Endothelial cell of umbilical vein (primary cell): Measurements from ENCODE around the gene CARD19. TPM values are rescaled to one million over a fixed set of nuclear protein-coding genes. Genes with fewer than 3 reads are reported as not detected.

ENCODE experiments used
- BruUV-seq: library from RNA; stranded (reverse); fragments of 400-500 nt; replicated peaks from 2 replicates; lab custom pipeline; 2021; lab: Mats Ljungman, UMichigan
- CTCF ChIA-PET: fragments of 300-600, 350-600 bp; sonication (Branson Sonifier 250); formaldehyde crosslinking; loops from one replicate; lab custom pipeline; 2021; ENCODE audit warnings: antibody characterized with exemption, inconsistent platforms; lab: Charles Lee
- POLR2A ChIA-PET: fragments of 300-600, 350-600 bp; sonication (Branson Sonifier 250); formaldehyde crosslinking; loops from one replicate; lab custom pipeline; 2021; ENCODE audit warnings: antibody characterized with exemption, inconsistent platforms; lab: Charles Lee
- DNase-seq: peaks from one replicate; pipeline ENCODE4 v3.0.0-alpha.2; 2011; ENCODE audit warnings: low read depth, low spot score
- FAIRE-seq: peaks from 2 replicates; lab custom pipeline; 2011; peaks lifted over from hg19 to GRCh38; lab: Jason Lieb, UNC
- H2AFZ ChIP-seq: 2 replicates; pipeline ENCODE4 v1.6.0; 2012; ENCODE audit warnings: low read depth, low read length, control low read depth, inconsistent platforms
- H3K27ac ChIP-seq: 2 replicates; pipeline ENCODE4 v1.5.1; 2011; ENCODE audit warnings: low read depth, mild to moderate bottlenecking, control low read depth, low read length, moderate library complexity; ENCODE audit not compliant: insufficient read depth
- H3K27me3 ChIP-seq, 2 experiments: 2 replicates each; pipeline versions ENCODE4 v1.6.0 to v1.6.1; 2011; ENCODE audit warnings: low read length in 2 of 2, mixed read lengths in 1 of 2; ENCODE audit not compliant: control insufficient read depth in 2 of 2, insufficient read depth in 2 of 2
- H3K36me3 ChIP-seq, 2 experiments: 2 replicates in 1 of 2; 3 replicates in 1 of 2; pipeline ENCODE4 v1.5.1; 2011; ENCODE audit warnings: low read length in 2 of 2, mild to moderate bottlenecking in 1 of 2, moderate library complexity in 1 of 2; ENCODE audit not compliant: control insufficient read depth in 2 of 2, insufficient read depth in 2 of 2; ENCODE audit errors: extremely low read depth in 1 of 2
- H3K4me1 ChIP-seq: 3 replicates; pipeline ENCODE4 v1.5.1; 2011; ENCODE audit warnings: mild to moderate bottlenecking, low read length; ENCODE audit not compliant: control insufficient read depth, insufficient read depth; ENCODE audit errors: extremely low read depth
- H3K4me2 ChIP-seq: 2 replicates; pipeline ENCODE4 v1.6.1; 2011; ENCODE audit warnings: low read length, control low read depth, mixed read lengths; ENCODE audit not compliant: insufficient read depth
- H3K4me3 ChIP-seq, 3 experiments: fragments of 200-600 bp in 1 of 3; sonication (generic), shearing (Covaris generic) in 1 of 3; replicated peaks in 1 of 3; 2 replicates each; pipeline ENCODE4 v1.5.1; 2011 to 2016; ENCODE audit warnings: control low read depth in 3 of 3, low read length in 3 of 3, mild to moderate bottlenecking in 2 of 3, inconsistent platforms in 1 of 3, low read depth in 1 of 3, moderate library complexity in 1 of 3; ENCODE audit not compliant: insufficient read depth in 1 of 3
- H3K79me2 ChIP-seq: 2 replicates; pipeline ENCODE4 v1.6.0; 2012; ENCODE audit warnings: low read length, inconsistent platforms; ENCODE audit not compliant: control insufficient read depth, insufficient read depth
- H3K9ac ChIP-seq: replicated peaks from 2 replicates; pipeline ENCODE3; 2011; ENCODE audit warnings: low read length, control low read depth; ENCODE audit not compliant: insufficient read depth; ENCODE audit errors: extremely low read depth
- H3K9me1 ChIP-seq: replicated peaks from 3 replicates; pipeline ENCODE4 v1.6.0; 2011; ENCODE audit warnings: mild to moderate bottlenecking, low read length; ENCODE audit not compliant: control insufficient read depth, insufficient read depth; ENCODE audit errors: extremely low read depth
- H3K9me3 ChIP-seq: replicated peaks from 2 replicates; pipeline ENCODE4 v1.5.1; 2012; ENCODE audit warnings: low read length, inconsistent platforms; ENCODE audit not compliant: control insufficient read depth, insufficient read depth
- H4K20me1 ChIP-seq: replicated peaks from 2 replicates; pipeline ENCODE3; 2011; ENCODE audit warnings: mild to moderate bottlenecking, low read length; ENCODE audit not compliant: control insufficient read depth, insufficient read depth; ENCODE audit errors: extremely low read depth
- EZH2 ChIP-seq: IDR thresholded peaks from 2 replicates; pipeline ENCODE4 v1.6.1; 2012; ENCODE audit warnings: borderline replicate concordance, low read depth, mild to moderate bottlenecking, moderate library complexity, low read length, inconsistent platforms; ENCODE audit not compliant: severe bottlenecking
- FOS ChIP-seq: IDR thresholded peaks from 2 replicates; pipeline ENCODE4 v1.6.1; 2011; ENCODE audit warnings: mild to moderate bottlenecking, low read length, moderate library complexity, borderline replicate concordance; ENCODE audit not compliant: insufficient read depth
- GATA2 ChIP-seq: IDR thresholded peaks from 2 replicates; pipeline ENCODE4 v1.7.0; 2011; ENCODE audit warnings: low read depth, mild to moderate bottlenecking, moderate library complexity, mixed read lengths, low read length; ENCODE audit not compliant: insufficient read length, insufficient read depth
- JUN ChIP-seq: IDR thresholded peaks from 2 replicates; pipeline ENCODE4 v1.6.1; 2011; ENCODE audit warnings: borderline replicate concordance, low read depth; ENCODE audit not compliant: insufficient read length, insufficient read depth
- MYC ChIP-seq: IDR thresholded peaks from one replicate; pipeline ENCODE4 v1.6.1; 2011; ENCODE audit warnings: mild to moderate bottlenecking, low read depth, low read length
- POLR2A ChIP-seq: IDR thresholded peaks from 2 replicates; pipeline ENCODE4 v1.6.1; 2012; ENCODE audit warnings: low read depth, mild to moderate bottlenecking, control low read depth, low read length
- POLR2AphosphoS5 ChIP-seq: IDR thresholded peaks from 2 replicates; pipeline ENCODE4 v1.6.1; 2012; ENCODE audit warnings: low read depth, mild to moderate bottlenecking, control low read depth, low read length, moderate library complexity; ENCODE audit not compliant: insufficient read depth
- dilution Hi-C: fragments of 300-500 bp; cut with MboI; formaldehyde crosslinking; loops from one replicate; pipeline ENCODE4 v1.15.0; 2019; ENCODE audit warnings: low sequenced_read_pairs; ENCODE audit not compliant: extremely low pct_ligation_motif_present
- intact Hi-C: fragments of 100-400 bp; cut with micrococcal nuclease; formaldehyde crosslinking; loops from one replicate; pipeline ENCODE4 v1.10.0; 2022
- polyA plus RNA-seq, 4 experiments: library from polyadenylated mRNA; depleted of rRNA in 3 of 4; stranded (reverse) in 3 of 4; unstranded in 1 of 4; fragments of >200 nt; gene quantifications; 2 replicates each; pipeline versions ENCODE4 v1.2.1 to v1.2.3, GENCODE V29; 2011 to 2012; ENCODE audit warnings: missing spikeins in 1 of 4
- total RNA-seq: library from RNA; stranded (reverse); gene quantifications from 2 replicates; pipeline ENCODE4 v1.2.3, GENCODE V29; 2021
- TF ChIP-seq, protein P1 (sequence below), 2 donors: IDR thresholded peaks; 1 replicate in 1 of 2; 2 replicates in 1 of 2; pipeline ENCODE4 v1.5.1; 2011; ENCODE audit warnings: low read length in 2 of 2, mild to moderate bottlenecking in 2 of 2, moderate library complexity in 2 of 2, control low read depth in 1 of 2, inconsistent platforms in 1 of 2, low read depth in 1 of 2; ENCODE audit not compliant: insufficient read depth in 1 of 2; ENCODE audit errors: extremely low read depth in 1 of 2
- TF ChIP-seq, protein P2 (sequence below): IDR thresholded peaks from 2 replicates; pipeline ENCODE4 v1.6.1; 2011; ENCODE audit not compliant: insufficient read depth, insufficient read length

The CARD19 gene
- total and polyA plus RNA-seq, 2 donors (not counting 3 experiments of a cell fraction or from before 2014, with no cell fraction given): 45.7 to 148 TPM

DNA sequence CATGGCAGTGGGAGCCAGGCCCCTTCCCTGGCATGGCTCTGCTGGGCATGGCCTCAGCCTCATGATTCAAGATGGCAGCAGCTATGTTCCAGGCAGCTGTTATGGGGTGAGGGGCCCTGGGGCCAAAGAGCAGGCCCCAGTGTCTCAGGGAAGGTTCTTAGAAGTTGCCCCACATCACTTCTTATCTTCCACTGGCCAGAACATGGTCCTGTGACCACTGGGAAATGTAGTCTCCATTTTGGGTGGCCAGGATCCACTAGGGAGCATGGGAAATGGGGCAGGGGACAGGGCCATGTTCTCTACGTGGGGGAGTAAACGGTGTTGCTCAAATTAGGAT is 19.3 kb upstream of the CARD19 start:
- Histone ChIP-seq H3K9me1 (no peaks in the 10 kb centered on the region), H2AFZ (no peak overlapping the region), H3K9me3 (no peaks in the 10 kb centered on the region), H4K20me1 (no peaks in the 10 kb centered on the region), H3K4me1 (no peaks in the 10 kb centered on the region), H3K4me2 (no peak overlapping the region), H3K27ac (no peak overlapping the region), H3K36me3 (no peaks in the 10 kb centered on the region), H3K4me3 (no peak overlapping the region), H3K79me2 (no peaks in the 10 kb centered on the region), H3K9ac (no peak overlapping the region), H3K27me3 (no peaks in the 10 kb centered on the region)
- TF ChIP-seq EZH2 (no peak), GATA2 (no peak), JUN (no peak), POLR2AphosphoS5 (no peak), FOS (no peak), MYC (no peak), POLR2A (no peak)
- TF ChIP-seq, protein P1, sequence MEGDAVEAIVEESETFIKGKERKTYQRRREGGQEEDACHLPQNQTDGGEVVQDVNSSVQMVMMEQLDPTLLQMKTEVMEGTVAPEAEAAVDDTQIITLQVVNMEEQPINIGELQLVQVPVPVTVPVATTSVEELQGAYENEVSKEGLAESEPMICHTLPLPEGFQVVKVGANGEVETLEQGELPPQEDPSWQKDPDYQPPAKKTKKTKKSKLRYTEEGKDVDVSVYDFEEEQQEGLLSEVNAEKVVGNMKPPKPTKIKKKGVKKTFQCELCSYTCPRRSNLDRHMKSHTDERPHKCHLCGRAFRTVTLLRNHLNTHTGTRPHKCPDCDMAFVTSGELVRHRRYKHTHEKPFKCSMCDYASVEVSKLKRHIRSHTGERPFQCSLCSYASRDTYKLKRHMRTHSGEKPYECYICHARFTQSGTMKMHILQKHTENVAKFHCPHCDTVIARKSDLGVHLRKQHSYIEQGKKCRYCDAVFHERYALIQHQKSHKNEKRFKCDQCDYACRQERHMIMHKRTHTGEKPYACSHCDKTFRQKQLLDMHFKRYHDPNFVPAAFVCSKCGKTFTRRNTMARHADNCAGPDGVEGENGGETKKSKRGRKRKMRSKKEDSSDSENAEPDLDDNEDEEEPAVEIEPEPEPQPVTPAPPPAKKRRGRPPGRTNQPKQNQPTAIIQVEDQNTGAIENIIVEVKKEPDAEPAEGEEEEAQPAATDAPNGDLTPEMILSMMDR (IDR thresholded peaks at IDR 0.05; ENCODE audit: extremely low read depth in 1 of 2, insufficient read depth in 1 of 2, low read depth in 1 of 2, low read length in 2 of 2): no peak
- TF ChIP-seq, protein P2, sequence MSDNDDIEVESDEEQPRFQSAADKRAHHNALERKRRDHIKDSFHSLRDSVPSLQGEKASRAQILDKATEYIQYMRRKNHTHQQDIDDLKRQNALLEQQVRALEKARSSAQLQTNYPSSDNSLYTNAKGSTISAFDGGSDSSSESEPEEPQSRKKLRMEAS: no peak
- dilution Hi-C loops (no loop called here), intact Hi-C loops (no loop called here)
- no peak for DNase-seq
- BruUV-seq: no TSS peak
- FAIRE-seq: no peak
- ChIA-PET POLR2A (no interaction called here), CTCF (no interaction called here)
